H1 (cell line): ENCODE results near the gene PARD3. TPM values are rescaled to one million over a fixed set of nuclear protein-coding genes. Genes with fewer than 3 reads are reported as not detected.

ENCODE experiments used
- CTCF ChIA-PET: fragments of 300-600 bp; sonication (Branson Sonifier 250); formaldehyde crosslinking; loops from one replicate; lab custom pipeline; 2021; ENCODE audit not compliant: partially characterized antibody; lab: Charles Lee
- POLR2A ChIA-PET: fragments of 300-600 bp; sonication (Branson Sonifier 250); formaldehyde crosslinking; loops from one replicate; lab custom pipeline; 2021; ENCODE audit warnings: inconsistent platforms; ENCODE audit not compliant: partially characterized antibody; lab: Charles Lee
- DNase-seq, 2 experiments: peaks; one replicate each; pipeline versions ENCODE4 v3.0.0 to v3.0.0-alpha.2; 2010 to 2022; ENCODE audit warnings: low spot score in 2 of 2, low read depth in 1 of 2, mixed read lengths in 1 of 2
- FAIRE-seq: peaks from 2 replicates; lab custom pipeline; 2011; peaks lifted over from hg19 to GRCh38; lab: Jason Lieb, UNC
- H2AFZ ChIP-seq: 2 replicates; pipeline ENCODE4 v1.8.1; 2012; ENCODE audit warnings: low read length, inconsistent platforms
- H2AK5ac ChIP-seq: 2 replicates; pipeline ENCODE4 v1.6.1; 2013; ENCODE audit warnings: low read depth, low read length
- H2BK120ac ChIP-seq: replicated peaks from 2 replicates; pipeline ENCODE3; 2013; ENCODE audit warnings: low read depth, low read length, inconsistent platforms
- H2BK12ac ChIP-seq: 2 replicates; pipeline ENCODE4 v1.6.1; 2013; ENCODE audit warnings: low read depth, low read length
- H2BK15ac ChIP-seq: 2 replicates; pipeline ENCODE4 v1.6.1; 2013; ENCODE audit warnings: low read length
- H2BK20ac ChIP-seq: 2 replicates; pipeline ENCODE4 v1.6.1; 2013; ENCODE audit warnings: low read length
- H2BK5ac ChIP-seq: 2 replicates; pipeline ENCODE4 v1.6.1; 2013; ENCODE audit warnings: low read depth, low read length
- H3K14ac ChIP-seq: 2 replicates; pipeline ENCODE4 v1.6.1; 2013; ENCODE audit warnings: inconsistent platforms; ENCODE audit not compliant: insufficient read length
- H3K18ac ChIP-seq: 2 replicates; pipeline ENCODE4 v1.6.1; 2013; ENCODE audit warnings: low read length; ENCODE audit errors: extremely low read depth
- H3K23ac ChIP-seq: 2 replicates; pipeline ENCODE4 v1.6.1; 2013; ENCODE audit warnings: inconsistent platforms; ENCODE audit not compliant: insufficient read length
- H3K23me2 ChIP-seq: 2 replicates; pipeline ENCODE4 v1.6.1; 2013; ENCODE audit warnings: low read depth, low read length
- H3K27ac ChIP-seq: 2 replicates; pipeline ENCODE4 v1.6.1; 2011; ENCODE audit warnings: low read depth, low read length, inconsistent platforms
- H3K27me3 ChIP-seq, 4 experiments: replicated peaks in 1 of 4; 1 replicate in 1 of 4; 2 replicates in 3 of 4; pipeline versions ENCODE4 v1.6.1 to v1.8.1; 2011 to 2013; ENCODE audit warnings: low read length in 3 of 4, mild to moderate bottlenecking in 3 of 4, inconsistent platforms in 2 of 4, mixed read lengths in 2 of 4, moderate library complexity in 1 of 4; ENCODE audit not compliant: control insufficient read depth in 3 of 4, insufficient read depth in 3 of 4; ENCODE audit errors: extremely low read depth in 1 of 4
- H3K36me3 ChIP-seq, 4 experiments: 2 replicates each; pipeline versions ENCODE4 v1.6.1 to v1.8.1; 2011 to 2013; ENCODE audit warnings: mild to moderate bottlenecking in 4 of 4, low read length in 3 of 4, moderate library complexity in 2 of 4, control low read depth in 1 of 4, inconsistent platforms in 1 of 4; ENCODE audit not compliant: insufficient read depth in 4 of 4, control insufficient read depth in 2 of 4
- H3K4ac ChIP-seq: replicated peaks from 2 replicates; pipeline ENCODE3; 2013; ENCODE audit warnings: low read length, low read depth, mixed read lengths, inconsistent platforms; ENCODE audit not compliant: insufficient read length
- H3K4me1 ChIP-seq, 4 experiments: replicated peaks in 1 of 4; 1 replicate in 1 of 4; 2 replicates in 3 of 4; pipeline versions ENCODE4 v1.6.1 to v1.8.1; 2011 to 2013; ENCODE audit warnings: low read length in 3 of 4, inconsistent platforms in 2 of 4, mixed read lengths in 1 of 4; ENCODE audit not compliant: insufficient read depth in 4 of 4, control insufficient read depth in 3 of 4
- H3K4me2 ChIP-seq, 2 experiments: 2 replicates each; pipeline versions ENCODE4 v1.6.1 to v1.8.1; 2011 to 2013; ENCODE audit warnings: low read depth in 2 of 2, low read length in 2 of 2, control low read depth in 1 of 2, inconsistent platforms in 1 of 2, mild to moderate bottlenecking in 1 of 2; ENCODE audit not compliant: insufficient read depth in 1 of 2
- H3K4me3 ChIP-seq, 4 experiments: fragments of 200-600, 300-600 bp in 1 of 4; sonication (generic), shearing (Covaris generic), sonication (Bioruptor Twin) in 1 of 4; 2 replicates each; pipeline versions ENCODE4 v1.5.1 to v1.8.1; 2011 to 2016; ENCODE audit warnings: low read length in 4 of 4, low read depth in 3 of 4, control low read depth in 2 of 4, inconsistent platforms in 2 of 4, mild to moderate bottlenecking in 2 of 4, mixed read lengths in 1 of 4, moderate library complexity in 1 of 4; ENCODE audit not compliant: insufficient read depth in 2 of 4; ENCODE audit errors: extremely low read depth in 1 of 4
- H3K56ac ChIP-seq: replicated peaks from 2 replicates; pipeline ENCODE3; 2013; ENCODE audit warnings: low read depth, mild to moderate bottlenecking, mixed read lengths, low read length, inconsistent platforms; ENCODE audit not compliant: insufficient read length
- H3K79me1 ChIP-seq: 2 replicates; pipeline ENCODE4 v1.6.1; 2013; ENCODE audit warnings: low read depth, low read length, control low read depth
- H3K79me2 ChIP-seq, 2 experiments: 2 replicates each; pipeline versions ENCODE4 v1.6.1 to v1.8.1; 2012 to 2013; ENCODE audit warnings: low read length in 2 of 2, mild to moderate bottlenecking in 2 of 2, inconsistent platforms in 1 of 2; ENCODE audit not compliant: insufficient read depth in 2 of 2, control insufficient read depth in 1 of 2
- H3K9ac ChIP-seq, 4 experiments: replicated peaks in 1 of 4; 1 replicate in 1 of 4; 2 replicates in 3 of 4; pipeline versions ENCODE4 v1.6.1 to v1.8.1; 2011 to 2013; ENCODE audit warnings: low read depth in 3 of 4, low read length in 3 of 4, control low read depth in 2 of 4, mild to moderate bottlenecking in 2 of 4, moderate library complexity in 2 of 4, inconsistent platforms in 1 of 4; ENCODE audit errors: extremely low read depth in 1 of 4
- H3K9me3 ChIP-seq, 2 experiments: 2 replicates each; pipeline versions ENCODE4 v1.6.1 to v1.8.1; 2012 to 2013; ENCODE audit warnings: mild to moderate bottlenecking in 2 of 2, moderate library complexity in 2 of 2, control low read depth in 1 of 2, inconsistent platforms in 1 of 2, low read depth in 1 of 2, low read length in 1 of 2, mixed read lengths in 1 of 2; ENCODE audit not compliant: insufficient read depth in 2 of 2
- H4K20me1 ChIP-seq, 2 experiments: replicated peaks in 1 of 2; 2 replicates each; pipeline versions ENCODE3 to v1.8.1; 2011 to 2013; ENCODE audit warnings: inconsistent platforms in 2 of 2, low read length in 2 of 2, mild to moderate bottlenecking in 1 of 2; ENCODE audit not compliant: insufficient read depth in 2 of 2, control insufficient read depth in 1 of 2
- H4K5ac ChIP-seq: 2 replicates; pipeline ENCODE4 v1.6.1; 2013; ENCODE audit warnings: low read length, low read depth, mixed read lengths, inconsistent platforms; ENCODE audit not compliant: insufficient read length
- H4K8ac ChIP-seq: 2 replicates; pipeline ENCODE4 v1.8.0; 2013; ENCODE audit warnings: mild to moderate bottlenecking, moderate library complexity, low read length, inconsistent platforms; ENCODE audit not compliant: insufficient read depth; ENCODE audit errors: extremely low read depth
- H4K91ac ChIP-seq: replicated peaks from 2 replicates; pipeline ENCODE3; 2013; ENCODE audit warnings: low read length, mixed read lengths, inconsistent platforms; ENCODE audit not compliant: insufficient read length
- EGR1 ChIP-seq: IDR thresholded peaks from 2 replicates; pipeline ENCODE4 v1.6.1; 2011; ENCODE audit warnings: low read depth, low read length, borderline replicate concordance
- YY1 ChIP-seq: IDR thresholded peaks from 2 replicates; pipeline ENCODE4 v1.6.1; 2011; ENCODE audit warnings: low read depth, mild to moderate bottlenecking, low read length
- WGBS, 2 experiments: shearing (Covaris generic) in 1 of 2; methylation state at CpG; one replicate each; pipeline versions ENCODE4 v1.1.6 to v1.1.7; 2013 to 2015; ENCODE audit warnings: low lambda C conversion rate in 2 of 2, mixed read lengths in 2 of 2, inconsistent platforms in 1 of 2, low coverage in 1 of 2, missing lambda C conversion rate in 1 of 2; ENCODE audit not compliant: insufficient replicate concordance in 2 of 2, insufficient coverage in 1 of 2, insufficient read length in 1 of 2; ENCODE audit errors: extremely low coverage in 1 of 2, missing lambda C conversion rate in 1 of 2; 5-methylcytosine and 5-hydroxymethylcytosine counted together
- polyA plus RNA-seq, 7 experiments: library from polyadenylated mRNA; depleted of rRNA in 3 of 7; stranded (reverse) in 5 of 7; unstranded in 2 of 7; fragments of >200 nt in 5 of 7; fragments of 200-250 nt in 2 of 7; gene quantifications; 1 replicate in 5 of 7; 2 replicates in 1 of 7; 4 replicates in 1 of 7; pipeline versions ENCODE4 v1.2.1 to v1.2.3, GENCODE V29; 2011 to 2013; ENCODE audit warnings: missing spikeins in 2 of 7, mixed read lengths in 2 of 7
- total RNA-seq: library from RNA; stranded (reverse); fragmentation: NEBNext Ultra II Directional; extraction: Animal tissue kit (Norgen Biotek cat#: 25700); gene quantifications from 2 replicates; pipeline ENCODE4 v1.2.1, GENCODE V29; 2021

Gene PARD3
- total and polyA plus RNA-seq, 2 of the 8 experiments (the other 6 are each of a cell fraction or from before 2014, with no cell fraction given): 19.7 to 49.1 TPM

GRCh38 chr10:34539533-34540315 lies 275.4 kb downstream of the PARD3 start:
- Histone ChIP-seq H2BK20ac (no peak overlapping the region), H3K4me1 (peaks cover 2 to 7% (median 5%) of the 10 kb centered on the region in 4 experiments; a peak in 5 of 7 replicates), H3K14ac (no peak overlapping the region), H3K27ac (no peak overlapping the region; the same call in 1 of the 2 replicates), H2AK5ac (peak overlapping the region; percentile 3; the same call in 1 of the 2 replicates), H3K9ac (no peak overlapping the region), H3K36me3 (no peaks in the 10 kb centered on the region), H3K4me2 (no peak overlapping the region), H2BK15ac (0 out of 2 replicates have a peak overlapping the region, but pooled peaks have one; percentile 66), H4K20me1 (no peaks in the 10 kb centered on the region), H2BK12ac (no peak overlapping the region; the same call in 1 of the 2 replicates), H2BK5ac (0 out of 2 replicates have a peak overlapping the region, but pooled peaks have one; percentile 57), H4K91ac (no peak overlapping the region), H3K9me3 (no peaks in the 10 kb centered on the region), H2BK120ac (no peak overlapping the region), H3K79me1 (no peaks in the 10 kb centered on the region), H4K8ac (no peak overlapping the region), H3K23ac (no peak overlapping the region), H3K18ac (no peak overlapping the region; the same call in 1 of the 2 replicates), H3K4me3 (no peak overlapping the region), H3K56ac (no peak overlapping the region), H3K4ac (no peak overlapping the region), H2AFZ (no peak overlapping the region), H3K79me2 (peaks cover 0 to 28% of the 10 kb centered on the region in 2 experiments; a peak in 2 of 4 replicates), H3K23me2 (no peaks in the 10 kb centered on the region), H4K5ac (no peak overlapping the region), H3K27me3 (no peaks in the 10 kb centered on the region)
- DNase-seq (no peak), FAIRE-seq (no peak)
- 89% methylated on average over 13 of the region's 13 CpGs; no CpG with 5 or more reads in 1 of the 2 experiments for WGBS, 2 experiments
- TF ChIP-seq EGR1: no peak
- no peak for TF ChIP-seq YY1
- CTCF ChIA-PET: interaction anchor here (0.8 kb wide), 1 partner anchor 8 kb away, joined by 4 read pairs; no protein-coding TSS in a partner anchor
- POLR2A ChIA-PET: interaction anchor here (0.6 kb wide), 1 partner anchor 13 kb away, joined by 3 read pairs; no protein-coding TSS in a partner anchor
